Ovary (tissue), 3 donors: ENCODE results near the gene SLC25A47.
A peak's percentile ranks its signal among the peaks of the same experiment; 100 is the strongest.

Source experiments
- EP300 ChIP-seq: sonication (generic); formaldehyde crosslinking; IDR thresholded peaks from one replicate; pipeline ENCODE4 v1.6.1; 2017; ENCODE audit warnings: antibody characterized with exemption
- POLR2A ChIP-seq: fragments of 450-650 bp; IDR thresholded peaks from one replicate; pipeline ENCODE4 v1.6.1; 2017; ENCODE audit warnings: antibody characterized with exemption, mild to moderate bottlenecking, moderate library complexity
- TF ChIP-seq, protein P1 (sequence below), 3 donors: fragments of 450-650 bp in 2 of 3; fragments of 200-600 bp in 1 of 3; IDR thresholded peaks; one replicate each; pipeline versions ENCODE4 v1.5.1 to v1.8.0; 2016 to 2022; ENCODE audit warnings: antibody characterized with exemption in 3 of 3, mild to moderate bottlenecking in 1 of 3
- donor health status: DM: no; HTN: no; CAD: no.

DNA sequence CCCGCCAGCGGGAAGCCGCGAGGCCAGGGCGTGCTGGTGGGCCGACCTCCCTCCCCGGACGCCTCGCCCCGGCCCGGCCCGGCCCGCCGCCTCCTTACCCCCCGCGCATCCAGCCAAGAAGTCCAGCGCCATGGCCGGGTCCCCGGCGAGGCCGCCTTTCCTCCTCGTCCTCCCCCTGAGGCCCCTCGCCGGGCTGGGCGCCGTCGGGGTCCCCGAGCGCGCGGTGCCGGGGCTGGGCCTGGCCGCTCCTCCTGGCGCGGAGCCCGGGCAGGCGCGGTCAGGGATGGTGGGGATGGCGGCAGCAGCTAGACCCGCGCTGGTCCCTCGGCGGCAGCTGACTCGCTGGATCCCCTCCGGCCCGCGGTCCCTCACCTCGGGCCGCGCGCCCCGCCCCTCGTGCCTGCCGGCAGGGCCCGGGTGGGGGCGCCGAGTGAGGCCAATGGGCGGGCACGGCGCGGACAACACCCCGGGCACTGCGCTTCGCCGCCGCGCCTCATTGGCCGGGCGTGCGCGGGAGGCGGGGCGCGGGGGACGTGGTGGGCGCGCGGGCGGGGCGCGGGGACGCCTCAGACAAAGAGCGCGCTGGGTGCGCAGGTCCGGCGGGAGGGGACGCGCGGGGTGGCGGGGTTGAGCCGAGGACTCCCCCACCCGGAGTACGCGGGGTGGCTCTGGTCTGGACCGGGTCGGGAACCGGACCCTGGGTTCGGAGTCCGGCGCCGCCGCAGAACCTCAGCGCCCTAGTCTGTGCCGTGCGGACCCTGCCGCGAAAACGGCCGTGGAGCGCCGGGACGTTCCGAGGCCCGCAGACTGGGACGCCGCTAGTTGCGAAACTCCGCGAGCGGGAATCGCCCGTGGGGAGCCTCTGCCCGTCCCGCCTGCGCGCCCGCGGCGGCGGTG, 16.8 kb upstream of the SLC25A47 start, which contains the start of gene SLC25A29:
- TF ChIP-seq, protein P1, sequence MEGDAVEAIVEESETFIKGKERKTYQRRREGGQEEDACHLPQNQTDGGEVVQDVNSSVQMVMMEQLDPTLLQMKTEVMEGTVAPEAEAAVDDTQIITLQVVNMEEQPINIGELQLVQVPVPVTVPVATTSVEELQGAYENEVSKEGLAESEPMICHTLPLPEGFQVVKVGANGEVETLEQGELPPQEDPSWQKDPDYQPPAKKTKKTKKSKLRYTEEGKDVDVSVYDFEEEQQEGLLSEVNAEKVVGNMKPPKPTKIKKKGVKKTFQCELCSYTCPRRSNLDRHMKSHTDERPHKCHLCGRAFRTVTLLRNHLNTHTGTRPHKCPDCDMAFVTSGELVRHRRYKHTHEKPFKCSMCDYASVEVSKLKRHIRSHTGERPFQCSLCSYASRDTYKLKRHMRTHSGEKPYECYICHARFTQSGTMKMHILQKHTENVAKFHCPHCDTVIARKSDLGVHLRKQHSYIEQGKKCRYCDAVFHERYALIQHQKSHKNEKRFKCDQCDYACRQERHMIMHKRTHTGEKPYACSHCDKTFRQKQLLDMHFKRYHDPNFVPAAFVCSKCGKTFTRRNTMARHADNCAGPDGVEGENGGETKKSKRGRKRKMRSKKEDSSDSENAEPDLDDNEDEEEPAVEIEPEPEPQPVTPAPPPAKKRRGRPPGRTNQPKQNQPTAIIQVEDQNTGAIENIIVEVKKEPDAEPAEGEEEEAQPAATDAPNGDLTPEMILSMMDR (IDR thresholded peaks at IDR 0.05): no peak
- TF ChIP-seq POLR2A: peak; percentile 80
- TF ChIP-seq EP300: no peak
